ENCODE measurements around the gene ASCL2.

ASCL2 gene

GRCh38 chr11:2223153-2223794, 47.1 kb downstream of the ASCL2 start:
- no peak for DNase-seq

GRCh38 chr11:2222451-2222850, 47.9 kb downstream of the ASCL2 start:
- no peak for DNase-seq

- no peak for DNase-seq
These were observed 48.8 kb downstream of the ASCL2 start for GRCh38 chr11:2221591-2221990.

DNA sequence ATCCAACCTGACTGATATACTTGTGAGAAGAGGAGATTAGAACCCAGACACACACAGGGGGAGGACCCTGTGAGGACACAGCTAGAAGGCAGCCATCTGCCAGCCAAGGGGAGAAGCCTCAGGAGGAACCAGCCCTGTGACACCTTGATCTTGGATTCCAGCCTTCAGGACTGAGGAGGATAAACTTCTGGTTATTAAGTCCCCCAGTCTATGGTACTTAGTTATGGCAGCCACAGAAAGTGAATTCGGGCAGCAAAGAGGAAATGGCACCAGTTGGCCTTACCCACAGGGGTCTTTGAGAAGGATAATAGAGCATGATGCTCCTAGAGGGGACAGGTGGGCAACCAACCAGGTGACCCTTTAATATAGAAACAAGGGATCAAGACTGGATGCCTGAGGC, 49.4 kb downstream of the ASCL2 start:
- no peak for DNase-seq

GRCh38 chr11:2220173-2220771, 50.1 kb downstream of the ASCL2 start:
- no peak for DNase-seq

DNA sequence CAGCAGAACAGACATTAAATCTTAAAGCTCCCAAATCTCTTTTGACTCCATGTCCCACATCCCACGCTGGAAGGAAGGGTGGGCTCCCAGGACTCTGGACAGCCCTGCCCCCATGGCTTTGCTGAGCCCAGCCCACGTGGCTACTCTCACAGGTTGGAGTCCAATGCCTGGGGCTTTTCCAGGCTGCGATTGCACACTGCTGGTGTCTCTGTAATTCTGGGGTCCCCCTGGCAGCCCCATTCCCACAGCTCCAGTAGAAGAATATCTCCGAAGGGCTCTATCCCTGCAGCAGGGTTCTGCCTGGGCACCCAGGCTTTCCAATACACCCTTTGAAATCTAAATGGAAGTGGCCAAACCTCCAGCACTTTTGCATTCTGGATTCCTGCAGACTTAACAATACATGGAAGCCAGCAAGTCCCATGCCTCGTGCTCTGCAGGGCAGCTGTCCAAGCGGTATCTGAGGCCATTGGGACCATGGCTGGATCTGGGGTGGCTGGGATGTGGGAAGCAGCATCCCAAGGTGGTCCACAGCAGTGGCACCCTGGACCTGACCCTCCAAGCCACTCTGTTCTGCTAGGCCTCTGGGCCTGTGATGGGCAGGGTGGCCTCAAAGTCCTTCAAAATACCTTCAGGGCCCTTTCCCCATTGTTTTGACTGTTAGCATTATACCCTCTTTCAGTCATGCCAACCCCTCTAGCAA, 50.9 kb downstream of the ASCL2 start:
- no peak for DNase-seq

All from HCEC 1CT (cell line).